Activated T-cell treated with anti-CD3 and anti-CD28 coated beads, Interleukin-2, amount 50 U/mL, for 24 hours (primary cell): Measurements from ENCODE around the gene RBM5.

ENCODE experiments used
- DNase-seq: peaks from one replicate; pipeline ENCODE4 v3.0.0-alpha.2; 2020
- H3K27ac Mint-ChIP-seq: 2 replicates; pipeline ENCODE4 v1.8.0; 2020; ENCODE audit warnings: mild to moderate bottlenecking, mixed read lengths
- H3K27me3 Mint-ChIP-seq: 2 replicates; pipeline ENCODE4 v1.8.0; 2020; ENCODE audit warnings: mixed read lengths
- H3K36me3 Mint-ChIP-seq: 2 replicates; pipeline ENCODE4 v1.8.0; 2020; ENCODE audit warnings: low read depth, mixed read lengths
- H3K4me1 Mint-ChIP-seq: 2 replicates; pipeline ENCODE4 v1.8.0; 2020; ENCODE audit warnings: low read depth, mixed read lengths
- H3K4me3 Mint-ChIP-seq: 2 replicates; pipeline ENCODE4 v1.8.0; 2020; ENCODE audit warnings: mild to moderate bottlenecking, moderate library complexity, mixed read lengths
- H3K9me3 Mint-ChIP-seq: 2 replicates; pipeline ENCODE4 v1.8.0; 2020; ENCODE audit warnings: mixed read lengths

RBM5 gene

GRCh38 chr3:50125541-50126286 is 37.0 kb downstream of the RBM5 start:
- Mint-ChIP-seq H3K9me3 (no peaks in the 10 kb centered on the region), H3K4me1 (no peaks in the 10 kb centered on the region), H3K4me3 (no peak overlapping the region), H3K27me3 (no peaks in the 10 kb centered on the region), H3K36me3 (peaks cover 20% of the 10 kb centered on the region), H3K27ac (peak overlapping the region; percentile 59)
- DNase-seq: no peak

- no peaks in the 10 kb centered on the region for H3K4me1 Mint-ChIP-seq
- H3K4me3 Mint-ChIP-seq: no peak overlapping the region
- H3K36me3 Mint-ChIP-seq: peaks cover 12% of the 10 kb centered on the region
- H3K27ac Mint-ChIP-seq: peak overlapping the region; percentile 59
- H3K9me3 Mint-ChIP-seq: no peaks in the 10 kb centered on the region
- H3K27me3 Mint-ChIP-seq: no peaks in the 10 kb centered on the region
- no peak for DNase-seq
Measured at GRCh38 chr3:50126287-50127211, 37.8 kb downstream of the RBM5 start.

- H3K4me1 Mint-ChIP-seq: no peaks in the 10 kb centered on the region
- H3K27me3 Mint-ChIP-seq: no peaks in the 10 kb centered on the region
- no peak for DNase-seq
- no peak overlapping the region for H3K27ac Mint-ChIP-seq
- no peaks in the 10 kb centered on the region for H3K9me3 Mint-ChIP-seq
- H3K36me3 Mint-ChIP-seq: peaks cover 4% of the 10 kb centered on the region
- no peak overlapping the region for H3K4me3 Mint-ChIP-seq
Measured at GRCh38 chr3:50127251-50127691, 38.6 kb downstream of the RBM5 start.

GRCh38 chr3:50128001-50128400 is 39.3 kb downstream of the RBM5 start:
- H3K9me3 Mint-ChIP-seq: no peaks in the 10 kb centered on the region
- H3K27ac Mint-ChIP-seq: peak overlapping the region; percentile 10
- no peaks in the 10 kb centered on the region for H3K27me3 Mint-ChIP-seq
- no peak for DNase-seq
- H3K4me3 Mint-ChIP-seq: no peak overlapping the region
- no peaks in the 10 kb centered on the region for H3K4me1 Mint-ChIP-seq
- peaks cover 3% of the 10 kb centered on the region for H3K36me3 Mint-ChIP-seq

- Mint-ChIP-seq H3K9me3 (no peaks in the 10 kb centered on the region), H3K27ac (no peak overlapping the region), H3K4me1 (no peaks in the 10 kb centered on the region)
Measured at GRCh38 chr3:50130436-50130835, 41.7 kb downstream of the RBM5 start.

GRCh38 chr3:50132421-50133282 is 43.9 kb downstream of the RBM5 start:
- H3K27me3 Mint-ChIP-seq: no peaks in the 10 kb centered on the region
- peak overlapping the region; percentile 29 for H3K27ac Mint-ChIP-seq
- no peak for DNase-seq
- H3K4me3 Mint-ChIP-seq: no peak overlapping the region
- no peaks in the 10 kb centered on the region for H3K9me3 Mint-ChIP-seq
- no peaks in the 10 kb centered on the region for H3K36me3 Mint-ChIP-seq
- H3K4me1 Mint-ChIP-seq: no peaks in the 10 kb centered on the region

More at GRCh38 chr3:50130436-50130835, 41.7 kb downstream of the RBM5 start:
- no peaks in the 10 kb centered on the region for H3K27me3 Mint-ChIP-seq
- DNase-seq: no peak
- H3K4me3 Mint-ChIP-seq: no peak overlapping the region
- no peaks in the 10 kb centered on the region for H3K36me3 Mint-ChIP-seq

GRCh38 chr3:50133283-50133615 is 44.5 kb downstream of the RBM5 start:
- H3K4me1 Mint-ChIP-seq: peaks cover 2% of the 10 kb centered on the region
- no peak overlapping the region for H3K27ac Mint-ChIP-seq

GRCh38 chr3:50134367-50134766 is 45.6 kb downstream of the RBM5 start:
- no peaks in the 10 kb centered on the region for H3K9me3 Mint-ChIP-seq
- peaks cover 11% of the 10 kb centered on the region for H3K4me1 Mint-ChIP-seq
- no peaks in the 10 kb centered on the region for H3K36me3 Mint-ChIP-seq
- no peak for DNase-seq
- no peak overlapping the region for H3K4me3 Mint-ChIP-seq
- H3K27me3 Mint-ChIP-seq: no peaks in the 10 kb centered on the region
- H3K27ac Mint-ChIP-seq: no peak overlapping the region

More at GRCh38 chr3:50133283-50133615, 44.5 kb downstream of the RBM5 start:
- Mint-ChIP-seq H3K36me3 (no peaks in the 10 kb centered on the region), H3K4me3 (no peak overlapping the region), H3K9me3 (no peaks in the 10 kb centered on the region), H3K27me3 (no peaks in the 10 kb centered on the region)
- no peak for DNase-seq

GRCh38 chr3:50135964-50136363 is 47.2 kb downstream of the RBM5 start:
- no peak overlapping the region for H3K4me3 Mint-ChIP-seq
- H3K27me3 Mint-ChIP-seq: no peaks in the 10 kb centered on the region
- DNase-seq: no peak
- H3K9me3 Mint-ChIP-seq: no peaks in the 10 kb centered on the region
- H3K36me3 Mint-ChIP-seq: no peaks in the 10 kb centered on the region
- H3K4me1 Mint-ChIP-seq: peaks cover 11% of the 10 kb centered on the region
- H3K27ac Mint-ChIP-seq: no peak overlapping the region

GRCh38 chr3:50136714-50137405 is 48.1 kb downstream of the RBM5 start:
- no peak for DNase-seq
- no peaks in the 10 kb centered on the region for H3K36me3 Mint-ChIP-seq
- no peak overlapping the region for H3K4me3 Mint-ChIP-seq

GRCh38 chr3:50137531-50137930 is 48.8 kb downstream of the RBM5 start:
- Mint-ChIP-seq H3K4me1 (peaks cover 11% of the 10 kb centered on the region), H3K4me3 (no peak overlapping the region), H3K27ac (no peak overlapping the region), H3K9me3 (no peaks in the 10 kb centered on the region), H3K27me3 (no peaks in the 10 kb centered on the region), H3K36me3 (no peaks in the 10 kb centered on the region)
- no peak for DNase-seq

More at GRCh38 chr3:50136714-50137405, 48.1 kb downstream of the RBM5 start:
- Mint-ChIP-seq H3K27me3 (no peaks in the 10 kb centered on the region), H3K4me1 (peaks cover 11% of the 10 kb centered on the region), H3K27ac (no peak overlapping the region), H3K9me3 (no peaks in the 10 kb centered on the region)

GRCh38 chr3:50138266-50139200 is 49.8 kb downstream of the RBM5 start:
- no peak for DNase-seq
- Mint-ChIP-seq H3K27ac (no peak overlapping the region), H3K4me3 (no peak overlapping the region), H3K27me3 (no peaks in the 10 kb centered on the region), H3K4me1 (peaks cover 11% of the 10 kb centered on the region), H3K9me3 (no peaks in the 10 kb centered on the region), H3K36me3 (no peaks in the 10 kb centered on the region)

GRCh38 chr3:50139308-50139707 is 50.6 kb downstream of the RBM5 start:
- Mint-ChIP-seq H3K9me3 (no peaks in the 10 kb centered on the region), H3K27me3 (no peaks in the 10 kb centered on the region), H3K4me3 (no peak overlapping the region), H3K27ac (no peak overlapping the region), H3K4me1 (peaks cover 11% of the 10 kb centered on the region), H3K36me3 (no peaks in the 10 kb centered on the region)
- DNase-seq: no peak
